Central memory CD8-positive, alpha-beta T cell (primary cell): Measurements from ENCODE around the gene TAF5.
A peak's percentile ranks its signal among the peaks of the same experiment; 100 is the strongest.
"Not testable (repeated sequence)": the region's sequence is repeated elsewhere in the genome, so short reads cannot be mapped to it uniquely, and the experiment has no call there.

Experiments used
- ATAC-seq: fragments of 150-1000 bp; cut with Tn5 transposase; replicated peaks from 2 replicates; pipeline ENCODE4 v1.10.0; 2022; ENCODE audit warnings: mild to moderate bottlenecking, moderate FRiP score, moderate number of reproducible peaks; ENCODE audit not compliant: poor library complexity, severe bottlenecking; ENCODE audit errors: extremely low read depth
- DNase-seq, 2 donors: peaks; one replicate each; pipeline ENCODE4 v3.0.0; 2021; ENCODE audit warnings: low spot score in 2 of 2
- H3K27ac Mint-ChIP-seq: one replicate; pipeline ENCODE4 v1.8.0; 2022; ENCODE audit warnings: low read depth, mild to moderate bottlenecking, moderate library complexity, mixed read lengths
- H3K27me3 Mint-ChIP-seq: one replicate; pipeline ENCODE4 v1.8.0; 2022; ENCODE audit warnings: mixed read lengths
- H3K36me3 Mint-ChIP-seq: one replicate; pipeline ENCODE4 v1.8.0; 2022; ENCODE audit warnings: mild to moderate bottlenecking, moderate library complexity, mixed read lengths; ENCODE audit not compliant: insufficient read depth
- H3K4me1 Mint-ChIP-seq: one replicate; pipeline ENCODE4 v1.8.0; 2022; ENCODE audit warnings: mixed read lengths
- H3K4me3 Mint-ChIP-seq: one replicate; pipeline ENCODE4 v1.8.0; 2022; ENCODE audit warnings: mild to moderate bottlenecking, moderate library complexity, mixed read lengths
- H3K9me3 Mint-ChIP-seq: one replicate; pipeline ENCODE4 v1.8.0; 2022; ENCODE audit warnings: mixed read lengths

Gene TAF5

DNA sequence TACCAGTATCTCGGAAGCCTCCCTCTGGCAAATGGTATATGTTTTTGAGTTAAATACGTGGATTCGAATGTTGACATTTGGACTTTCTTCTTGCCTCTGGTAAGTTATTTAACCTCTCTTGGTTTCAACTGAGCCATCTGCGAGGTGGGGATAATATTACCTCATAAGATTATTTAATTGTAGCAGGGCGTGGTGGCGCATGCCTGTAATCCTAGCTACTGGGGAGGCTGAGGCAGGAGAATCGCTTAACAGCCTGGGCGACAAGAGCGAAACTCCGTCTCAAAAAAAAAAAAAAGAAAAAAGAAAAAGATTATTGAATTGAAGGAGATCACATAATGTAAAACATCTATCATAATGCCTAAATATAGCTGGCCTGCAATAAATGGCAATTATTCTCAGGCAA, 396 bp upstream of the TAF5 start:
- peak overlapping the region; percentile 93 for H3K4me3 Mint-ChIP-seq
- no peak for DNase-seq
- peaks cover 6% of the 10 kb centered on the region for H3K36me3 Mint-ChIP-seq
- H3K4me1 Mint-ChIP-seq, result peaks cover 5% of the 10 kb centered on the region
- ATAC-seq, result no peak
- H3K27me3 Mint-ChIP-seq, result no peaks in the 10 kb centered on the region
- peak overlapping the region; percentile 73 for H3K27ac Mint-ChIP-seq
- no peaks in the 10 kb centered on the region for H3K9me3 Mint-ChIP-seq

DNA sequence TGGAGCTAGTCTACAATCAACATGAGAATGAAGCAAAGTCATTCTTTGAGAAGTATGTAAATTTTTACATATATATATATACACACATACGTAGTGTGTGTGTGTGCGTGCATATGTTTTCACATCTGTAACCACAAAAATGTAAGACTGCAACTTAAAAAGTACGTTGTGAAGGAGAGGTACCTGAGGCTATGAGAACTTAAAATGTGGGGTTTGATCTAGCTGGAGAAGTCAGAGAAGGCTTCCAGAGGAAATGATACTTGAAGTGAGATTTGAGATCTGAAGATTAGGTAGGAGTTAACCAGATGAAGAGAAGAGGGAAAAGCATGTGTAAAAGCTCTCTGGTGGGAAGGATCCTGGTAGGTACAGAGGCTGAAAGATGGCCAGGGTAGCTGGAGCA, 5.8 kb downstream of the TAF5 start:
- ATAC-seq, result no peak
- Mint-ChIP-seq H3K27ac (no peak overlapping the region), H3K36me3 (peaks cover 26% of the 10 kb centered on the region), H3K9me3 (no peaks in the 10 kb centered on the region), H3K4me1 (peaks cover 17% of the 10 kb centered on the region), H3K4me3 (no peak overlapping the region), H3K27me3 (no peaks in the 10 kb centered on the region)
- no peak for DNase-seq

DNA sequence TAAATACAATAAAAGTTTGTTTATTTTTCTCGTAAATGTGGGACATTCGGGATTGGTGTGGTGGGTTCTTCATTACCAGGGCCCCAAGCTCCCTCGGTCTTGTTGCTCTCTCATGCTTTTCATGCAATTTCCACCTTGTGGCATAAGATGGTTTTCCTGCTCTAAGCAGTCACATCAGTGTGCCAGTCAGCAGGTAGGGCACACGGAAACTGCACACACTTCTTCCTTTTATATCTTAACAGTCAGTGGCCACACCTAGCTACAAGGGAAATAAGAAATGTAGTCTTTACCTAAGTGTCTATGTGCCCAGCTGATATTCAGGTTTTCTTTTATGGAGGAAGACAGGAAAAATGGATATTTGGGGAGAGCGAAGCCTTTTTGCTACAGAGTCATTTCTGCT, 6.5 kb downstream of the TAF5 start:
- H3K27me3 Mint-ChIP-seq, result no peaks in the 10 kb centered on the region
- peaks cover 30% of the 10 kb centered on the region for H3K36me3 Mint-ChIP-seq
- no peaks in the 10 kb centered on the region for H3K9me3 Mint-ChIP-seq
- H3K4me3 Mint-ChIP-seq, result no peak overlapping the region
- no peak overlapping the region for H3K27ac Mint-ChIP-seq
- DNase-seq (no peak), ATAC-seq (no peak)
- H3K4me1 Mint-ChIP-seq, result peaks cover 17% of the 10 kb centered on the region

DNA sequence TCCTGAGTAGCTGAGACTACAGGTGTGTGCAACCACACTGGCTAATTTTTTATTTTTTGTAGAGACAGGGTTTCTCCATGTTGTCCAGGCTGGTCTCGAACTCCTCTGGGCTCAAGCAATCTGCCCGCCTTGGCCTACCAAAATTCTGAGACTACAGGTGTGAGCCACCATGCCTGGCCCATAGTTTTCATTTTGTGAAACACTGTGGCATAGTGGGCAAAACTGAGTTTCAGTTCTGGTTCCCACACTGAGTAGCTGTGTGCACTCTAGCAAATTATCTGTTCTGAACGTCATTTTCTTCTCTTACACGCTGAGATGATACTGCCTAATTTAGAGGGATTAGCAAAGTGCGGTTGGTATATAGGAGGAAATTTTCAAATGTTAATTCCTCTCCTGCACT, 15.0 kb downstream of the TAF5 start:
- no peaks in the 10 kb centered on the region for H3K9me3 Mint-ChIP-seq
- no peaks in the 10 kb centered on the region for H3K27me3 Mint-ChIP-seq
- no peak for DNase-seq
- no peak overlapping the region for H3K27ac Mint-ChIP-seq
- peaks cover 45% of the 10 kb centered on the region for H3K36me3 Mint-ChIP-seq
- no peak overlapping the region for H3K4me3 Mint-ChIP-seq
- no peaks in the 10 kb centered on the region for H3K4me1 Mint-ChIP-seq
- ATAC-seq, result no peak

DNA sequence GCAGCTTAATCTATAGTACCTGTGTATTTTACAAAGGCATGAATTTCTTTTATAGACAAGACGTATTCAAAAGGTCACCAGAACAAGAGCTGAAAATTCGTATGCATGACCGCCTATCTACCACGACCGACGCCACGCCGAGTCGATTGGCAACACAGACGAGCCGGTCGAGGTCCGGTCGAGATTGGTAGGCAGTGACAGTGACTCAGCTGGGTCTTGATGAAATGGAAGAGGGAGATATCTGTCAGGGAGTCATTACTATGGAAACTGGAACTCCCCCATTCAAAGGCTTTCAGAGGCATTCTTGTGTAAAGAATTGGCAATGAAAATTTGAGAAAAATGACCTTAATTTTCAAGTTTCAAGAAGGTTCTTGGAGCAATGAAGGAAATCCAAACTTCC, 26.4 kb downstream of the TAF5 start:
- no peak for DNase-seq
- ATAC-seq, result no peak
- H3K27me3 Mint-ChIP-seq, result no peaks in the 10 kb centered on the region
- peaks cover 48% of the 10 kb centered on the region for H3K36me3 Mint-ChIP-seq
- no peak overlapping the region for H3K27ac Mint-ChIP-seq
- H3K4me1 Mint-ChIP-seq, result peaks cover 43% of the 10 kb centered on the region
- H3K4me3 Mint-ChIP-seq, result no peak overlapping the region
- H3K9me3 Mint-ChIP-seq, result no peaks in the 10 kb centered on the region

DNA sequence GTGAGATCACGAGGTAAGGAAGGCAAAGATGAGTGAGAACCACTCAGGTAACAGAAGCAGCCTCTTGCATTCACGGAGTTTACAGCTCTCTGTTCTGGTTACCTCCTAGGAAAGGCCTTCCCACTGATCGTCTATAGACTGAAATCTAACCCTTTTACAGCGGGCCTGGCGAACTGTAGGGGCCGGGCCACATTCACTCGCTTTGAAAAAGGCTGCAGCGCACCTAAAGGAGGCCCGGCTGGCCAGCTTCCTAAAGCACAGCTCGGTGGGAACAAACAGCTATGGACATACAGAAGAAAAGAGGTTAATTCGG, 27.9 kb downstream of the TAF5 start:
- ATAC-seq (no peak), DNase-seq (no peak)
- Mint-ChIP-seq H3K27me3 (no peaks in the 10 kb centered on the region), H3K4me1 (peaks cover 43% of the 10 kb centered on the region), H3K27ac (peak overlapping the region; percentile 97), H3K9me3 (no peaks in the 10 kb centered on the region), H3K4me3 (peak overlapping the region; percentile 98), H3K36me3 (peaks cover 51% of the 10 kb centered on the region)

DNA sequence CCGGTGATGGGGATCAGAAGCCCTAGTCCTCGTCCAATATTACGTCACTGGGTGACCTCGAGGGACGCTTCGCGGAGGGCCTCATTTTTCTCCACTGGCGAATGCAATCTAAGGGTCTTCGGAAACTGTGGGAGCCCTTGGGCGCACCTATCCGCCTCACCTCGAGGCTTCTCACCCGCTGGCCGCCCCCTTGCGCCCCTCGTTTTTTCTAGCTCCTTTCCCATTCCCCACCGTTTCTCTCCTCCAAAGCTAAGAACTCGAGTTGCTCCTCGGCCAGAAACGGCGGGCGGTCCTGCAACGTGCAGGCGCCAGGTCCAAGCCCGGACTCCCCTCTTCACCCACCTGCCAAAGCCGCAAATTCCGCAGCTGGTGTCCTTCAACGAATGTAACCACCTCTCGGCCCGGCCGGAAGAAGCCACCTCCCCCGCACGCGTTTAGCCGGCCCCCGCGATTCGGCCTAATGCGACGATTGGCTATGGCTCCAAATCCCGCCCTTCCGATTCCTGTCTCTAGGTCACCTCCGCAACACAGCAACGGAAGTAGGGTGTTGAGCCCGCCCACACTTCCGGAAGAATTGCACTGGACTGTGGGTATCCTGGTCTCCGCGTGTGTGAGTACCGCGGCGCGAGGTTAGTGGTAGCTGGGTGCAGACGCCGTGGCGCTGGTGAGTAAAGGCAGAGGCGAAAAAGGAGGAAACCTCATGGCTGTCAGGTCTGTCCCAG, 28.5 kb downstream of the TAF5 start, which contains the start of the genes ATP5MK and PDCD11:
Gene ATP5MK, minus strand, starts transcription at position 409 of the 722 bp plus-strand sequence. CDS start 4,018 bp downstream, outside the sequence.
Gene PDCD11, plus strand, starts transcription at position 560 of the 722 bp plus-strand sequence. CDS start 1,801 bp downstream, outside the sequence.
- Mint-ChIP-seq H3K36me3 (peaks cover 52% of the 10 kb centered on the region), H3K4me3 (peak within 1 kb of the TSS; percentile 98), H3K9me3 (no peaks in the 10 kb centered on the region), H3K27me3 (no peaks in the 10 kb centered on the region), H3K4me1 (peaks cover 43% of the 10 kb centered on the region), H3K27ac (peak within 1 kb of the TSS; percentile 97)
- ATAC-seq, result peak; percentile 99
- peak; percentile 83 to 87 for DNase-seq

DNA sequence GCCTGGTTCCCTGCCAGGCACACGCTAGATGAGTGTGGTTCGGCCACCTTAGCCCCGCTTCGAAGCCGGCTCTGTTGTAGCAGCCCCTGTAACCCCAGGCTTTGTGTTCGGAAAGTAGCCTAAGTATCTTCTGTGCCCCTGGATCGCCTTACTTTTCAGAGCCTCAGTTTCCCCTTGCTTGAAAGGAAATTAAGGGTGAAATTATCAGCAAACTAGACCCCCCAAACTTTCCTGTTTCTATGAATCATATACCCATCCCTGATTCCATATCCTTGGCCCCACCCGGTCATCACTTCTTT, 29.0 kb downstream of the TAF5 start:
- DNase-seq (no peak), ATAC-seq (no peak)
- H3K36me3 Mint-ChIP-seq, result peaks cover 50% of the 10 kb centered on the region
- peak overlapping the region; percentile 97 for H3K27ac Mint-ChIP-seq
- peaks cover 43% of the 10 kb centered on the region for H3K4me1 Mint-ChIP-seq
- H3K9me3 Mint-ChIP-seq, result no peaks in the 10 kb centered on the region
- H3K27me3 Mint-ChIP-seq, result no peaks in the 10 kb centered on the region
- H3K4me3 Mint-ChIP-seq, result peak overlapping the region; percentile 98

DNA sequence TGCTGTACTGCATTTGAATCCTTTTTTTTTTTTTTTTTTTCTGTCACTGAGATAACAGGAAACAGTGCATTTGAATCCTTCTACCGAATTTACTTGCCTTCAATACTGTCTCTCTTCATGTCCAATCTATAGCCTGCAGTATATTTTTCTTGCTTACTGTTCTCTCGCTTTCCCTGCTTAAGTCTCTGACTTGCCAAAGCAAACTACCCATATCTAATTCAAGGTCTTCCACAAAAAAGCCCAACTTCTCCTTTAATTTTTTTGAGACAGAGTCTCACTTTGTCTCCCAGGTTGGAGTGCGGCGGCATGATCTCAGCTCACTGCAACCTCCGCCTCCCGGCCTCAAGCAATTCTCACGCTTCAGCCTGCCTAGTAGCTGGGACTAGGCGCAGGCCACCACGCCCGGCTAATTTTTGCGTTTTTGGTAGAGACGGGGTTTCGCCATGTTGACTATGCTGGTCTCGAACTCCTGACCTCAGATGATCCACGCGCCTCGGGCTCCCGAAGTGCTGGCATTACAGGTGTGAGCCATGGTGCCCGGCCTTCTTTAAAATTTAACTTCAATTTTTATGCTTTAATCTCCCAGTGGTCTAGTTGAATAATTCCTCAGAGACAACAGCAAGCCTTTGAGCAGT, 29.5 kb downstream of the TAF5 start:
- ATAC-seq (peak; percentile 33), DNase-seq (no peak)
- Mint-ChIP-seq H3K36me3 (peaks cover 52% of the 10 kb centered on the region), H3K9me3 (no peaks in the 10 kb centered on the region), H3K4me3 (peak overlapping the region; percentile 98), H3K27me3 (no peaks in the 10 kb centered on the region), H3K27ac (peak overlapping the region; percentile 97), H3K4me1 (peaks cover 43% of the 10 kb centered on the region)

DNA sequence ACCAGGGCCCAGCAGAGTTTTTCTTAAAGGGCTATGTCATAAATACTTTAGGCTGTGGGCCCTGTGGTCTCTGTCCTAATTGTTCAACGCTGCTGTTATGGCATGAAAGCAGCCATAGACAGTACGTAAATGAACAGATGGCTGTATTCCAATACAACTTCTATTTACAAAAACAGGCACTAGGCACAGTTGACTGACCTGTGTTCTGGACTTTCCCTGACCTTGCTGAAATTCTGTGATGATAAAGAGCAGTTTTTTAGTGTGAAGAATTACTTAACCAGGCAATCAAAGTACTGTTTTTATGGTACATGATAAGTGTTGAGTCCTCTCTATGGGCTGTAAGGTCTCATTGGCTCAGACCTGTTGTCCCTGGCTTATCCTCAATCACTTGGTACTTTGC, 45.8 kb downstream of the TAF5 start:
- H3K4me1 Mint-ChIP-seq, result no peaks in the 10 kb centered on the region
- H3K27me3 Mint-ChIP-seq, result no peaks in the 10 kb centered on the region
- no peak for DNase-seq
- no peak overlapping the region for H3K4me3 Mint-ChIP-seq
- ATAC-seq, result no peak
- no peaks in the 10 kb centered on the region for H3K9me3 Mint-ChIP-seq
- peaks cover 61% of the 10 kb centered on the region for H3K36me3 Mint-ChIP-seq
- no peak overlapping the region for H3K27ac Mint-ChIP-seq

DNA sequence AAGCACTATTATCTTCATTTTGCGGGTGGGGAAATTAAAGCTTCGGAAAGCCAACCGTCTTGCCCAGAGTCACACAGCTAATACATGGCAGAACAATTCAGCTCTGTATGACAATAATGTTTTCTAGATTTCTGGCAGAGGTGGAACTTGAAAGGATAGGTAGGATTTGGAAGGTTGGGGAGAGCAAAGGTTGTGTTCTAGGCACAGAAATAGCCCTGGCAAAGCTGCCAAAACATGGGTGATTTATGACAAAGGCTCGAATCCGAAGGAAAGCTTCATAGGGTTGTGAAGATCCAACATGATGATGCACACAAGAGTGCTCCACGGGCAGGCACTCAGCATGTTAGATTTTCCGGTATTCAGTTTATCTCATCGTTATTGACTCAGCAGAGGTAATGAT, 47.8 kb downstream of the TAF5 start:
- no peak overlapping the region for H3K27ac Mint-ChIP-seq
- no peaks in the 10 kb centered on the region for H3K4me1 Mint-ChIP-seq
- DNase-seq (no peak), ATAC-seq (no peak)
- H3K9me3 Mint-ChIP-seq, result no peaks in the 10 kb centered on the region
- no peaks in the 10 kb centered on the region for H3K27me3 Mint-ChIP-seq
- peaks cover 59% of the 10 kb centered on the region for H3K36me3 Mint-ChIP-seq
- no peak overlapping the region for H3K4me3 Mint-ChIP-seq

DNA sequence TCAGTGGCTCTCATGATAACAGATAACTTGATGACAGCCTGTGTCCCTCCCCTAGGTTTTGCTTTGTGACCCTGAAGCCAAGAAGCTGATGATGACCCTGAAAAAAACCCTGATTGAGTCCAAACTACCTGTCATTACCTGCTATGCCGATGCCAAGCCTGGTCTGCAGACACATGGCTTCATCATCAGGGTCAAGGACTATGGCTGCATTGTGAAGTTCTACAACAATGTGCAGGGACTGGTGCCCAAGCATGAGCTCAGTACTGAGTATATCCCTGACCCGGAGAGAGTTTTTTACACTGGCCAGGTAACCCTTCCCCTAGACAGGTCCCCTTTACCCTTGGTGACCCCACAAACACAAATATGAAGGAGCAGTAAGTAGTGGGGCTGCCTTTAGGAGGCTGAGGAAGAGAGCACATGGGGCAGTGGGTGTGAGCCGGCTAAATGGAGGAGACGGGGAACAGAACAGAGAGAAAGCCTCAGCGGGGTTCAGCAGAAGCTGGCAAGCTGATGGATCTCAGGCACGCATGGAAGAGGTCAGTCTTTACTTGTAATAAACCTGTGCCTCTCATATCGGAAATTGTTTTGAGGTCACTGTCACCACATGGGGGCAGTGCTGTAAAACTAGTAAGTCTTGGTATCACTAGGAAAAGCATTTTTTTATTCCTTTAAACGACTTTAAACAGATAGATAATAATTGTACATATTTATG, 48.8 kb downstream of the TAF5 start:
- Mint-ChIP-seq H3K27me3 (no peaks in the 10 kb centered on the region), H3K27ac (no peak overlapping the region), H3K4me1 (no peaks in the 10 kb centered on the region), H3K4me3 (no peak overlapping the region), H3K9me3 (no peaks in the 10 kb centered on the region), H3K36me3 (peaks cover 65% of the 10 kb centered on the region)
- no peak for ATAC-seq
- peak; percentile 45 to 51 for DNase-seq

DNA sequence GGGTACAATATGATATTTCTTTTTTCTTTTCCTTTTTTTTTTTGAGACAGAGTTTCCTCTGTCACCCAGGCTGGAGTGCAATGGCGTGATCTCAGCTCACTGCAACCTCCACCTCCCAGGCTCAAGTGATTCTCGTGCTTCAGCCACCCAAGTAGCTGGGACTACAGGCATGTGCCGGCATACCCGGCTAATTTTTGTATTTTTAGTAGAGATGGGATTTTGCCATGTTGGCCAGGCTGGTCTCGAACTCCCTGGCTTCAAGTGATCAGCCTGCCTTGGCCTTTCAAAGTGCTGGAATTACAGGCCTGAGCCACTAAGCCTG, 49.3 kb downstream of the TAF5 start:
- peaks cover 62% of the 10 kb centered on the region for H3K36me3 Mint-ChIP-seq
- not testable (repeated sequence) for DNase-seq, H3K27me3 Mint-ChIP-seq, H3K4me3 Mint-ChIP-seq, H3K27ac Mint-ChIP-seq, H3K9me3 Mint-ChIP-seq, H3K4me1 Mint-ChIP-seq, ATAC-seq
